ENCODE data around the gene FAM131A. TPM values are rescaled to one million over a fixed set of nuclear protein-coding genes. Genes with fewer than 3 reads are reported as not detected.

FAM131A gene
- total and polyA plus RNA-seq, 5 donors from 2014 or later: 2.0 to 13.8 (median 2.4) TPM

GRCh38 chr3:184311633-184312032, 25.8 kb upstream of the FAM131A start:
- Histone ChIP-seq H3K27me3 (ENCODE audit: control insufficient read depth, insufficient read depth, low read length) (no peaks in the 10 kb centered on the region), H3K9me3 (ENCODE audit: control insufficient read depth in 2 of 2, low read length in 2 of 2) (no peaks in the 10 kb centered on the region), H3K27ac (ENCODE audit: insufficient read depth, low read length, poor library complexity, severe bottlenecking) (no peak overlapping the region), H3K4me1 (ENCODE audit: control insufficient read depth, insufficient read depth, low read length, poor library complexity, severe bottlenecking) (peaks cover 17% of the 10 kb centered on the region), H3K4me3 (ENCODE audit: low read depth, low read length) (no peak overlapping the region), H3K36me3 (ENCODE audit: control insufficient read depth, insufficient read depth, low read length) (peaks cover 23% of the 10 kb centered on the region)
- no peaks in the 10 kb centered on the region for H3K27me3 Mint-ChIP-seq
- H3K36me3 Mint-ChIP-seq: peaks cover 28% of the 10 kb centered on the region
- H3K4me1 Mint-ChIP-seq: peaks cover 0 to 13% (median 8%) of the 10 kb centered on the region in 4 donors
- no peak overlapping the region for H3K27ac Mint-ChIP-seq
- no peaks in the 10 kb centered on the region for H3K9me3 Mint-ChIP-seq
- H3K4me3 Mint-ChIP-seq: peak overlapping the region in 3 of 4 donors; percentile 1 to 81 (median 57)
- DNase-seq (no peak), ATAC-seq (ENCODE audit: low read depth in 2 of 2) (no peak)

GRCh38 chr3:184314363-184314699, 23.1 kb upstream of the FAM131A start, which contains the start of gene EIF4G1:
TSS of gene EIF4G1 (plus strand) at chr3:184314606. CDS start at chr3:184315797, 1,191 bp downstream.
- peak; percentile 84 to 89 for ATAC-seq (ENCODE audit: low read depth in 2 of 2)
- Mint-ChIP-seq H3K4me1 (peaks cover 11 to 32% (median 23%) of the 10 kb centered on the region in 4 donors), H3K9me3 (no peaks in the 10 kb centered on the region), H3K36me3 (peaks cover 21% of the 10 kb centered on the region), H3K27ac (peak within 1 kb of the TSS; percentile 91 to 96 (median 94)), H3K4me3 (peak within 1 kb of the TSS; percentile 86 to 94 (median 90)), H3K27me3 (no peaks in the 10 kb centered on the region)
- H3K36me3 ChIP-seq (ENCODE audit: control insufficient read depth, insufficient read depth, low read length): peaks cover 21% of the 10 kb centered on the region
- H3K4me3 ChIP-seq (ENCODE audit: low read depth, low read length): peak within 1 kb of the TSS; percentile 78
- peak within 1 kb of the TSS; percentile 88 for H3K27ac ChIP-seq (ENCODE audit: insufficient read depth, low read length, poor library complexity, severe bottlenecking)
- no peaks in the 10 kb centered on the region for H3K9me3 ChIP-seq (ENCODE audit: control insufficient read depth in 2 of 2, low read length in 2 of 2)
- H3K27me3 ChIP-seq (ENCODE audit: control insufficient read depth, insufficient read depth, low read length): no peaks in the 10 kb centered on the region
- peaks cover 26% of the 10 kb centered on the region for H3K4me1 ChIP-seq (ENCODE audit: control insufficient read depth, insufficient read depth, low read length, poor library complexity, severe bottlenecking)
- peak; percentile 91 to 95 (median 92) for DNase-seq

GRCh38 chr3:184314700-184315542, 22.5 kb upstream of the FAM131A start:
- H3K4me1 Mint-ChIP-seq: peaks cover 11 to 34% (median 23%) of the 10 kb centered on the region in 4 donors
- H3K4me3 Mint-ChIP-seq: peak overlapping the region; percentile 86 to 94 (median 89)
- peak; percentile 64 to 66 (median 64) for DNase-seq
- H3K36me3 Mint-ChIP-seq: peaks cover 19% of the 10 kb centered on the region
- H3K27ac Mint-ChIP-seq: peak overlapping the region; percentile 68 to 96 (median 94)
- H3K9me3 Mint-ChIP-seq: no peaks in the 10 kb centered on the region
- Histone ChIP-seq H3K4me1 (ENCODE audit: control insufficient read depth, insufficient read depth, low read length, poor library complexity, severe bottlenecking) (peaks cover 26% of the 10 kb centered on the region), H3K27me3 (ENCODE audit: control insufficient read depth, insufficient read depth, low read length) (no peaks in the 10 kb centered on the region), H3K27ac (ENCODE audit: insufficient read depth, low read length, poor library complexity, severe bottlenecking) (peak overlapping the region; percentile 88), H3K9me3 (ENCODE audit: control insufficient read depth in 2 of 2, low read length in 2 of 2) (no peaks in the 10 kb centered on the region), H3K36me3 (ENCODE audit: control insufficient read depth, insufficient read depth, low read length) (peaks cover 26% of the 10 kb centered on the region), H3K4me3 (ENCODE audit: low read depth, low read length) (peak overlapping the region; percentile 69)
- peak; percentile 44 to 54 for ATAC-seq (ENCODE audit: low read depth in 2 of 2)
- no peaks in the 10 kb centered on the region for H3K27me3 Mint-ChIP-seq

GRCh38 chr3:184315543-184315867, 21.9 kb upstream of the FAM131A start:
- H3K4me3 ChIP-seq (ENCODE audit: low read depth, low read length): peak overlapping the region; percentile 69
- peaks cover 18% of the 10 kb centered on the region for H3K36me3 Mint-ChIP-seq
- peaks cover 30% of the 10 kb centered on the region for H3K36me3 ChIP-seq (ENCODE audit: control insufficient read depth, insufficient read depth, low read length)
- DNase-seq (no peak), ATAC-seq (ENCODE audit: low read depth in 2 of 2) (no peak)
- H3K27ac Mint-ChIP-seq: peak overlapping the region; percentile 68 to 96 (median 94)
- no peaks in the 10 kb centered on the region for H3K9me3 ChIP-seq (ENCODE audit: control insufficient read depth in 2 of 2, low read length in 2 of 2)
- peak overlapping the region; percentile 88 for H3K27ac ChIP-seq (ENCODE audit: insufficient read depth, low read length, poor library complexity, severe bottlenecking)
- H3K4me3 Mint-ChIP-seq: peak overlapping the region; percentile 86 to 89 (median 87)
- H3K4me1 ChIP-seq (ENCODE audit: control insufficient read depth, insufficient read depth, low read length, poor library complexity, severe bottlenecking): peaks cover 26% of the 10 kb centered on the region
- H3K9me3 Mint-ChIP-seq: no peaks in the 10 kb centered on the region
- H3K27me3 Mint-ChIP-seq: no peaks in the 10 kb centered on the region
- peaks cover 11 to 34% (median 23%) of the 10 kb centered on the region in 4 donors for H3K4me1 Mint-ChIP-seq
- no peaks in the 10 kb centered on the region for H3K27me3 ChIP-seq (ENCODE audit: control insufficient read depth, insufficient read depth, low read length)

GRCh38 chr3:184315871-184316661, 21.3 kb upstream of the FAM131A start:
- H3K36me3 ChIP-seq (ENCODE audit: control insufficient read depth, insufficient read depth, low read length): peaks cover 35% of the 10 kb centered on the region
- H3K4me3 ChIP-seq (ENCODE audit: low read depth, low read length): peak overlapping the region; percentile 31
- Mint-ChIP-seq H3K27me3 (no peaks in the 10 kb centered on the region), H3K9me3 (no peaks in the 10 kb centered on the region), H3K4me1 (peaks cover 11 to 34% (median 25%) of the 10 kb centered on the region in 4 donors), H3K4me3 (peak overlapping the region; percentile 86 to 89 (median 87)), H3K27ac (peak overlapping the region; percentile 68 to 94 (median 76)), H3K36me3 (peaks cover 23% of the 10 kb centered on the region)
- ATAC-seq (ENCODE audit: low read depth in 2 of 2): no peak
- H3K27ac ChIP-seq (ENCODE audit: insufficient read depth, low read length, poor library complexity, severe bottlenecking): peak overlapping the region; percentile 88
- no peak for DNase-seq
- no peaks in the 10 kb centered on the region for H3K27me3 ChIP-seq (ENCODE audit: control insufficient read depth, insufficient read depth, low read length)
- no peaks in the 10 kb centered on the region for H3K9me3 ChIP-seq (ENCODE audit: control insufficient read depth in 2 of 2, low read length in 2 of 2)
- H3K4me1 ChIP-seq (ENCODE audit: control insufficient read depth, insufficient read depth, low read length, poor library complexity, severe bottlenecking): peaks cover 26% of the 10 kb centered on the region

GRCh38 chr3:184316792-184317191, 20.6 kb upstream of the FAM131A start:
- H3K4me3 Mint-ChIP-seq: peak overlapping the region; percentile 86 to 89 (median 87)
- ATAC-seq (ENCODE audit: low read depth in 2 of 2) (no peak), DNase-seq (no peak)
- peak overlapping the region in 2 of 3 donors; percentile 68 to 76 for H3K27ac Mint-ChIP-seq
- Histone ChIP-seq H3K4me1 (ENCODE audit: control insufficient read depth, insufficient read depth, low read length, poor library complexity, severe bottlenecking) (peaks cover 26% of the 10 kb centered on the region), H3K36me3 (ENCODE audit: control insufficient read depth, insufficient read depth, low read length) (peaks cover 43% of the 10 kb centered on the region), H3K27ac (ENCODE audit: insufficient read depth, low read length, poor library complexity, severe bottlenecking) (peak overlapping the region; percentile 88), H3K27me3 (ENCODE audit: control insufficient read depth, insufficient read depth, low read length) (no peaks in the 10 kb centered on the region), H3K4me3 (ENCODE audit: low read depth, low read length) (peak overlapping the region; percentile 31), H3K9me3 (ENCODE audit: control insufficient read depth in 2 of 2, low read length in 2 of 2) (no peaks in the 10 kb centered on the region)
- peaks cover 11 to 34% (median 25%) of the 10 kb centered on the region in 4 donors for H3K4me1 Mint-ChIP-seq
- no peaks in the 10 kb centered on the region for H3K27me3 Mint-ChIP-seq
- peaks cover 30% of the 10 kb centered on the region for H3K36me3 Mint-ChIP-seq
- no peaks in the 10 kb centered on the region for H3K9me3 Mint-ChIP-seq

GRCh38 chr3:184317201-184317600, 20.2 kb upstream of the FAM131A start:
- peaks cover 30% of the 10 kb centered on the region for H3K36me3 Mint-ChIP-seq
- ATAC-seq (ENCODE audit: low read depth in 2 of 2) (no peak), DNase-seq (no peak)
- H3K27ac Mint-ChIP-seq: peak overlapping the region; percentile 24 to 86 (median 68)
- Histone ChIP-seq H3K9me3 (ENCODE audit: control insufficient read depth in 2 of 2, low read length in 2 of 2) (no peaks in the 10 kb centered on the region), H3K27me3 (ENCODE audit: control insufficient read depth, insufficient read depth, low read length) (no peaks in the 10 kb centered on the region), H3K4me1 (ENCODE audit: control insufficient read depth, insufficient read depth, low read length, poor library complexity, severe bottlenecking) (peaks cover 26% of the 10 kb centered on the region), H3K36me3 (ENCODE audit: control insufficient read depth, insufficient read depth, low read length) (peaks cover 47% of the 10 kb centered on the region), H3K4me3 (ENCODE audit: low read depth, low read length) (peak overlapping the region; percentile 15), H3K27ac (ENCODE audit: insufficient read depth, low read length, poor library complexity, severe bottlenecking) (peak overlapping the region; percentile 33)
- peaks cover 11 to 34% (median 25%) of the 10 kb centered on the region in 4 donors for H3K4me1 Mint-ChIP-seq
- H3K9me3 Mint-ChIP-seq: no peaks in the 10 kb centered on the region
- H3K27me3 Mint-ChIP-seq: no peaks in the 10 kb centered on the region
- H3K4me3 Mint-ChIP-seq: peak overlapping the region; percentile 57 to 89 (median 87)

Data from CD4-positive, CD25-positive, alpha-beta regulatory T cell (primary cell).